HFFc6 (cell line): Measurements from ENCODE around the gene SOX6. TPM values are rescaled to one million over a fixed set of nuclear protein-coding genes. Genes with fewer than 3 reads are reported as not detected.

ENCODE experiments used
- DNase-seq: peaks from one replicate; pipeline ENCODE4 v3.0.0-alpha.2; 2018
- H3K27ac Mint-ChIP-seq: 2 replicates; pipeline ENCODE4 v1.8.0; 2020; ENCODE audit warnings: mild to moderate bottlenecking, mixed read lengths
- H3K27me3 Mint-ChIP-seq: 2 replicates; pipeline ENCODE4 v1.8.0; 2021; ENCODE audit warnings: mild to moderate bottlenecking, moderate library complexity, mixed read lengths; ENCODE audit not compliant: insufficient read depth
- H3K36me3 Mint-ChIP-seq: 2 replicates; pipeline ENCODE4 v1.8.0; 2021; ENCODE audit warnings: low read depth, mixed read lengths
- H3K4me1 Mint-ChIP-seq: 2 replicates; pipeline ENCODE4 v1.8.0; 2020; ENCODE audit warnings: low read depth, mixed read lengths
- H3K4me3 Mint-ChIP-seq: 2 replicates; pipeline ENCODE4 v1.8.0; 2020; ENCODE audit warnings: mild to moderate bottlenecking, moderate library complexity, mixed read lengths
- H3K9me3 Mint-ChIP-seq: 2 replicates; pipeline ENCODE4 v1.8.0; 2020; ENCODE audit warnings: mild to moderate bottlenecking, mixed read lengths
- CTCF ChIP-seq: fragments of 200-600 bp; sonication (generic); IDR thresholded peaks from 2 replicates; pipeline ENCODE4 v1.5.0; 2021; ENCODE audit warnings: antibody characterized with exemption, mild to moderate bottlenecking
- total RNA-seq, 6 experiments: library from RNA; stranded (reverse); fragmentation: NEBNext Ultra II Directional; extraction: Animal tissue kit (Norgen Biotek cat#: 25700); gene quantifications; 2 replicates in 1 of 6; 3 replicates in 5 of 6; pipeline ENCODE4 v1.2.3, GENCODE V29; 2021

The SOX6 gene
- total RNA-seq, 6 experiments from 2014 or later = 0.66 to 6.5 (median 1.4) TPM

DNA sequence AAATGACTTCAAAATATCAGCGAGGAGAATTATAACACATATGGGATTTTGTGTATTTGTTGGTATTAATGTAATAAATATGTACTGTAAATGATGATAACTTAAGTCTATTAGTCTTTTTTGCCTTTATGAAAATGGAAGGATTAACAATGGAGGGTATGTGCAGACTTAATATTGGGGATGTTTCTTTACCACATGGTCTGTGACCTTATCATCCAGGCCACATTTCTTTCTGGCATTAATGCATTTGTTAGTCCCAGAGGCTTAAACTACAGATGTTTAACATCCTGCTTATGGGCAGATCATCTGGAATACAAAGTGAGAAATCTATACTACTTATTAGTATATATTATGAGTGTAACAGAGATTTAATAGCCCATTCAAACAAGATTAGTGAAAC lies 64.6 kb downstream of the SOX6 start:
- H3K9me3 Mint-ChIP-seq = no peaks in the 10 kb centered on the region; the same call in 1 of the 2 replicates
- H3K36me3 Mint-ChIP-seq = no peaks in the 10 kb centered on the region
- no peak for DNase-seq
- H3K4me3 Mint-ChIP-seq = no peak overlapping the region
- no peaks in the 10 kb centered on the region; the same call in 1 of the 2 replicates for H3K27me3 Mint-ChIP-seq
- no peak for TF ChIP-seq CTCF
- peaks cover 8% of the 10 kb centered on the region; the same call in 1 of the 2 replicates for H3K4me1 Mint-ChIP-seq
- no peak overlapping the region for H3K27ac Mint-ChIP-seq

DNA sequence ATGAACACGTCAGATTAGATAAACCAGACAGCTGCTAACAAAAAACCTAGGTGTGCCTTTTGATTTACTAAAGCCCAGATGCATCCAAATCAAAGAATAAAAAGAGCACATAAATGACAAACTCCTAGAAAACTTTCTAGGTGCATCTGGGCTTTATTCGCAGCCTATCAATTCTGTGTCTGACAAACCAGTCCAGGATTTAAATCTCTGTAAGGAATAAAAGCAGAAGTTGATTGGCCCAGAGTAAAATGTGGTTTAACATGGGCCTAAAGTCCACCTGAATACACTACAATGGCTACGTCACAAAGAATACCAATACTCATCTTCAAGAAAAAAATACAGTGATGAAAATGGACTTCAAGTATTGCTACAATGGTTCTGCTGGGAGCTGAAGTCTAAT lies 66.8 kb downstream of the SOX6 start:
- H3K4me3 Mint-ChIP-seq = no peak overlapping the region
- TF ChIP-seq CTCF = no peak
- no peaks in the 10 kb centered on the region; the same call in 1 of the 2 replicates for H3K27me3 Mint-ChIP-seq
- no peak overlapping the region for H3K27ac Mint-ChIP-seq
- no peaks in the 10 kb centered on the region; the same call in 1 of the 2 replicates for H3K9me3 Mint-ChIP-seq
- peaks cover 8% of the 10 kb centered on the region; the same call in 1 of the 2 replicates for H3K4me1 Mint-ChIP-seq
- no peak for DNase-seq
- no peaks in the 10 kb centered on the region for H3K36me3 Mint-ChIP-seq

DNA sequence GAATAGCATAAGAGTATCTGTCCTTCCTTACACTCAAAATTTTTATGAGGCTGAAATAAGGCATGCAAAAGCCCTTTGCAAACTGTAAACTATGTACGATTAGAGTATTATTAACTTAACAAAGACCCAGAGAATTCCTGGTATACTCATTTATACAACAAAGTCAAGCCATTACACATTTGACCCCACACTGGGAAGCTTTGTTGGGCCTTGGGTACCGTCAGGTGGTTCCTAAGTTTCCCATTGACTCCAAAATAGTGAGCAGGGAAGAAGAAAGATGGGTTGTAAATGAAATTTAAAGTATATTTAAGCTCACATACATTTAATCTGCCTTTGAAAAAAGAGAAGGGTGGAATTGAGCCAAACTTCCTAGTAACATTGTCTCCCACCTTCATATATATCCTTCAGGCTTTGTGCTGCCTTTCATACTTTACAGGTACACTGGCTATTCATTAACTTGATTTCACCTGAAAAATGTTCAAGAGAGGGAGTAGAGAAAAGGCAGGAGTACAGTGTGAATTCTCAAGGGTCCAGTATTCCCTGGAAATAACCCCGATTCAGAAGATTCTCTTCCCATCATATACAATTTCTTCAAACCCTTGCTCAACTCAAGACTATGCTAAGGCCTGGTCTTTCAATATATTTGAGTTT lies 68.6 kb downstream of the SOX6 start:
- H3K4me1 Mint-ChIP-seq = no peaks in the 10 kb centered on the region; the same call in 1 of the 2 replicates
- H3K27me3 Mint-ChIP-seq = no peaks in the 10 kb centered on the region; the same call in 1 of the 2 replicates
- no peak overlapping the region for H3K4me3 Mint-ChIP-seq
- no peak for TF ChIP-seq CTCF
- H3K9me3 Mint-ChIP-seq = no peaks in the 10 kb centered on the region; the same call in 1 of the 2 replicates
- H3K27ac Mint-ChIP-seq = no peak overlapping the region
- DNase-seq = no peak
- H3K36me3 Mint-ChIP-seq = no peaks in the 10 kb centered on the region

GRCh38 chr11:16286095-16286494 lies 70.3 kb downstream of the SOX6 start:
- TF ChIP-seq CTCF = no peak
- Mint-ChIP-seq H3K27me3 (no peaks in the 10 kb centered on the region), H3K4me1 (no peaks in the 10 kb centered on the region), H3K4me3 (no peak overlapping the region), H3K27ac (no peak overlapping the region), H3K36me3 (no peaks in the 10 kb centered on the region), H3K9me3 (no peaks in the 10 kb centered on the region; the same call in 1 of the 2 replicates)
- DNase-seq = no peak

- no peaks in the 10 kb centered on the region for H3K9me3 Mint-ChIP-seq
- no peak for TF ChIP-seq CTCF
- H3K4me3 Mint-ChIP-seq = no peak overlapping the region
- no peaks in the 10 kb centered on the region for H3K27me3 Mint-ChIP-seq
- no peaks in the 10 kb centered on the region for H3K4me1 Mint-ChIP-seq
- H3K36me3 Mint-ChIP-seq = no peaks in the 10 kb centered on the region
- no peak overlapping the region for H3K27ac Mint-ChIP-seq
- DNase-seq = no peak
Observed at GRCh38 chr11:16280256-16280682, 76.1 kb downstream of the SOX6 start.
